PC-3 (cell line): ENCODE data around the gene PRXL2B. TPM values are rescaled to one million over a fixed set of nuclear protein-coding genes. Genes with fewer than 3 reads are reported as not detected.

ENCODE experiments used
- ATAC-seq: fragments of 200-7000 bp; cut with Tn5 transposase; 2 replicates; pipeline ENCODE4 v1.9.1; 2020; ENCODE audit warnings: mild to moderate bottlenecking, moderate library complexity
- BruUV-seq: library from RNA; stranded (reverse); fragments of 400-500 nt; replicated peaks from 2 replicates; lab custom pipeline; 2021; lab: Mats Ljungman, UMichigan
- CTCF ChIA-PET: fragments of 300-600 bp; sonication (Branson Sonifier 250); formaldehyde crosslinking; loops from one replicate; lab custom pipeline; 2022; ENCODE audit warnings: antibody characterized with exemption; lab: Charles Lee
- POLR2A ChIA-PET: fragments of 300-600 bp; sonication (Branson Sonifier 250); formaldehyde crosslinking; loops from one replicate; lab custom pipeline; 2022; ENCODE audit warnings: antibody characterized with exemption; ENCODE audit not compliant: unreplicated experiment; lab: Charles Lee
- DNase-seq: peaks from one replicate; pipeline ENCODE4 v3.0.0-alpha.2; 2015
- H2AFZ ChIP-seq: fragments of 300-600 bp; sonication (generic); 2 replicates; pipeline ENCODE4 v1.6.0; 2016; ENCODE audit warnings: antibody characterized with exemption, low read length
- H3F3A ChIP-seq: fragments of 300-600 bp; sonication (generic); one replicate; pipeline ENCODE4 v1.6.0; 2017; ENCODE audit warnings: antibody characterized with exemption, low read length, control low read depth, mild to moderate bottlenecking; ENCODE audit not compliant: unreplicated experiment
- H3K27ac ChIP-seq: fragments of 300-600 bp; sonication (generic); 2 replicates; pipeline ENCODE4 v1.5.1; 2016; ENCODE audit warnings: mild to moderate bottlenecking, low read length
- H3K27me3 ChIP-seq: fragments of 300-600 bp; sonication (generic); 2 replicates; pipeline ENCODE4 v1.6.1; 2016; ENCODE audit warnings: low read length, mixed read lengths
- H3K36me3 ChIP-seq: fragments of 300-600 bp; sonication (generic); 2 replicates; pipeline ENCODE4 v1.6.1; 2016; ENCODE audit warnings: low read depth, mixed run types, low read length, mixed read lengths
- H3K4me1 ChIP-seq: fragments of 300-600 bp; sonication (generic); 2 replicates; pipeline ENCODE4 v1.5.1; 2016; ENCODE audit warnings: low read length; ENCODE audit not compliant: insufficient read depth
- H3K4me2 ChIP-seq: fragments of 300-600 bp; sonication (generic); 2 replicates; pipeline ENCODE4 v1.6.0; 2016; ENCODE audit warnings: low read length
- H3K4me3 ChIP-seq: fragments of 300-600 bp; sonication (generic); 2 replicates; pipeline ENCODE4 v1.5.1; 2016; ENCODE audit warnings: mild to moderate bottlenecking, low read length, mixed read lengths
- H3K79me2 ChIP-seq: fragments of 300-600 bp; sonication (generic); 2 replicates; pipeline ENCODE4 v1.6.1; 2017; ENCODE audit warnings: low read length, mixed read lengths
- H3K9ac ChIP-seq: fragments of 300-600 bp; sonication (generic); 2 replicates; pipeline ENCODE4 v1.6.0; 2016; ENCODE audit warnings: mild to moderate bottlenecking, low read length
- H3K9me2 ChIP-seq: fragments of 300-600 bp; sonication (generic); replicated peaks from 2 replicates; pipeline ENCODE4 v1.6.1; 2016; ENCODE audit warnings: mixed run types, low read length, mixed read lengths
- H3K9me3 ChIP-seq: fragments of 300-600 bp; sonication (generic); 2 replicates; pipeline ENCODE4 v1.6.1; 2016; ENCODE audit warnings: low read length, mixed read lengths
- H4K20me1 ChIP-seq: fragments of 300-600 bp; sonication (generic); 2 replicates; pipeline ENCODE4 v1.6.1; 2016; ENCODE audit warnings: low read length, mixed read lengths
- CTCF ChIP-seq: fragments of 300-600 bp; sonication (generic); conservative IDR thresholded peaks from 2 replicates; pipeline ENCODE4 v1.5.1; 2017; ENCODE audit warnings: antibody characterized with exemption, low read depth, mild to moderate bottlenecking, low read length
- EZH2 ChIP-seq: fragments of 300-600 bp; sonication (generic); IDR thresholded peaks from one replicate; pipeline ENCODE4 v1.6.1; 2017; ENCODE audit warnings: antibody characterized with exemption, mild to moderate bottlenecking, low read length; ENCODE audit not compliant: unreplicated experiment
- EZH2phosphoT487 ChIP-seq: fragments of 300-600 bp; sonication (generic); IDR thresholded peaks from 2 replicates; pipeline ENCODE4 v1.6.1; 2018; ENCODE audit warnings: mild to moderate bottlenecking, antibody characterized with exemption, low read length, borderline replicate concordance
- intact Hi-C: fragments of 100-400 bp; cut with micrococcal nuclease; formaldehyde crosslinking; loops from 2 replicates; pipeline ENCODE4 v1.9.0; 2023
- total RNA-seq: library from RNA; depleted of rRNA; stranded (reverse); fragments of >200 nt; gene quantifications from 2 replicates; pipeline ENCODE4 v1.2.3, GENCODE V29; 2014

PRXL2B gene
- total RNA-seq, 1 experiment from 2014 or later = 75.0 TPM

- peak; percentile 70 for ATAC-seq
These were observed 39.9 kb upstream of the PRXL2B start for GRCh38 chr1:2546515-2547209.

DNA sequence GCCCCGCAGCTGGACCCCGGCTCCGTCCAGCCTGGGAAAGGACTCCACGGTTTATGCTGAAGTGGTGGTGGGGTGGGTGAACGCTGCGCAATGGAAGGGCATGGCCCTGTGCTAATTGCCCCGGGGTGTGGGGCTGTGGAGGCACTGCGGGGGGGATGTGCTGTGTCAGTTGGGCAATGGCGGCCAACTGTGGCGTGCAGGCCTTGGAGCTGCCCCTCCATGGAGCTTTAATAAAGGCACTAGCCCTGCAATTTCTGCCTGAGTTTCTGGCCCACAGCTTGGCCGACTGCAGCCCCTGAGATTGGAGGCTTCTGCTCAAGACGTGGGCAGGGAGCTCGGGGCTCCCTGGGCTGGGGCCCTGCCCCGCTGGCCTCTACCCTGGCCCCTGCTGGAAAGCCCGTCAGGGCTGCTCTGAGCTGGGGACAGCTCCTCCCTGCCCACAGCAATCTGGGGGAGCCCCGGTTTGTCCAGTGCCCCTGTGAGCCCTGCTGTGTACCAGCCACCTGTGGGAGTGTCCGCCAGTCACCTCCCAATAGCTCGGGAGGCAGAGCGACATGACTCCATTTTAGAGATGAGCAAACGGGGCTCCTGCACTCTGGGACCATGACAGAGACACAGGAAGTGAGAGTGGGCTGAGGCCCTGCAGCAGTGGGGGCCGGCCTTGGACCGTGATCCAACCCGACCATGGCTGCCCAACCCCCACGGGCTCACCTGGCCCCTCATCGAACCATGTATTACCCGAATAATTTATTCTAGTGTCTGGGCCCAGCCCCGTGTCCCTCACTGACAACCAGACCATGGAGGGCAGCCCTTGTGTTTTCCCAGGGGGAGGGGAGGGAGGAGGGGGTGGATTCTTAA is 39.1 kb upstream of the PRXL2B start:
- H3K79me2 ChIP-seq = no peaks in the 10 kb centered on the region
- H3F3A ChIP-seq = no peaks in the 10 kb centered on the region
- no peaks in the 10 kb centered on the region for H3K36me3 ChIP-seq
- H3K4me2 ChIP-seq = peak overlapping the region; percentile 90
- peak overlapping the region; percentile 64 for H3K27ac ChIP-seq
- BruUV-seq = no TSS peak
- no peaks in the 10 kb centered on the region for H3K9me2 ChIP-seq
- H3K4me1 ChIP-seq = peaks cover 22% of the 10 kb centered on the region
- no peaks in the 10 kb centered on the region for H3K27me3 ChIP-seq
- peak overlapping the region; percentile 69 for H3K4me3 ChIP-seq
- peak overlapping the region; percentile 61 for H2AFZ ChIP-seq
- ATAC-seq (peak; percentile 2), DNase-seq (peak; percentile 32)
- intact Hi-C loops = loop anchor here (1.0 to 5.0 kb wide), 6 partner anchors 21 to 355 kb away; partner anchors contain the start of genes FAAP20, PANK4 and PRXL2B
- TF ChIP-seq EZH2phosphoT487 = no peak
- no peaks in the 10 kb centered on the region for H3K9me3 ChIP-seq
- ChIA-PET CTCF (interaction anchor here (0.5 to 2.3 kb wide), 9 partner anchors 17 to 133 kb away, joined by 3 to 15 read pairs (median 4); partner anchors contain the start of gene PANK4), POLR2A (interaction anchor here (0.6 to 1.1 kb wide), 2 partner anchors 21 to 537 kb away, joined by 4 to 10 read pairs; partner anchors contain the start of gene PANK4)
- no peaks in the 10 kb centered on the region for H4K20me1 ChIP-seq
- H3K9ac ChIP-seq = peak overlapping the region; percentile 78

More at GRCh38 chr1:2546515-2547209, 39.9 kb upstream of the PRXL2B start:
- H3K9me2 ChIP-seq = no peaks in the 10 kb centered on the region
- peak overlapping the region; percentile 90 for H3K4me2 ChIP-seq
- BruUV-seq = TSS peak; percentile 84
- no peaks in the 10 kb centered on the region for H4K20me1 ChIP-seq
- no peaks in the 10 kb centered on the region for H3K79me2 ChIP-seq
- H3K9ac ChIP-seq = peak overlapping the region; percentile 78
- H3K9me3 ChIP-seq = no peaks in the 10 kb centered on the region
- peak; percentile 98 for DNase-seq
- no peaks in the 10 kb centered on the region for H3F3A ChIP-seq
- ChIA-PET CTCF (interaction anchor here (0.5 to 2.3 kb wide), 9 partner anchors 12 to 132 kb away, joined by 3 to 15 read pairs (median 4); partner anchors contain the start of gene PANK4), POLR2A (interaction anchor here (0.6 to 1.2 kb wide), 3 partner anchors 14 to 20 kb away, joined by 5 to 10 read pairs (median 8); partner anchors contain the start of gene PANK4)
- peaks cover 22% of the 10 kb centered on the region for H3K4me1 ChIP-seq
- H2AFZ ChIP-seq = peak overlapping the region; percentile 61
- H3K4me3 ChIP-seq = peak overlapping the region; percentile 69
- peak overlapping the region; percentile 64 for H3K27ac ChIP-seq
- H3K27me3 ChIP-seq = no peaks in the 10 kb centered on the region
- H3K36me3 ChIP-seq = no peaks in the 10 kb centered on the region
- intact Hi-C loops = loop anchor here (1.0 to 5.0 kb wide), 6 partner anchors 20 to 354 kb away; partner anchors contain the start of genes FAAP20, PANK4 and PRXL2B
- TF ChIP-seq EZH2 (no peak), EZH2phosphoT487 (no peak), CTCF (no peak)
